ENCODE measurements around the gene PTPRF.

DNA sequence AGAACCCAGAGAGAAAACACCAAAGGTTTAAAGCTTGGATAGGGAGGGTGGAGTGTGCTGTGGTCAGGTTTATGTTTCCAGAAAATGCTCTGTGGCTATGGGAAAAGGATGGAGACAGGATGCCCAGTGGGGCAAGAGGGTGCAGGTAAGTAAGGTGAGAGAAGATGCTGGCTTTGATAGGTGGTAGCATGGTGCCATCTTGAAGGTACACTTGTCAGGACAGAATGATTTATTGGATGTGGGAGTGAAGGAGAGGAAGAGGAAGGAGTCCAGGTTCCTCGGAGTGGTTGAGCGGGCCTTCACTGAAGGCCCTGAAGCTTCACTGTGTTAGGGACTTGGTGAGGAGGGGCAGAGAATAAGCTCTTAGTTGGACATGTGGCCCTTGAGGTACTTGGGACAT lies 3.6 kb downstream of the PTPRF start:
- no peak for TF ChIP-seq EP300 (IDR thresholded peaks at IDR 0.05; ENCODE audit: borderline replicate concordance)
- TF ChIP-seq EGR1 (IDR thresholded peaks at IDR 0.05), result no peak
- no peak for TF ChIP-seq TAF1 (IDR thresholded peaks at IDR 0.05; ENCODE audit: low read depth)
- TF ChIP-seq CREB1 (IDR thresholded peaks at IDR 0.05; ENCODE audit: low read depth), result no peak
- TF ChIP-seq RAD21 (IDR thresholded peaks at IDR 0.05; ENCODE audit: low read depth), result no peak
- TF ChIP-seq MAX (IDR thresholded peaks at IDR 0.05), result no peak
- TF ChIP-seq, protein P1, sequence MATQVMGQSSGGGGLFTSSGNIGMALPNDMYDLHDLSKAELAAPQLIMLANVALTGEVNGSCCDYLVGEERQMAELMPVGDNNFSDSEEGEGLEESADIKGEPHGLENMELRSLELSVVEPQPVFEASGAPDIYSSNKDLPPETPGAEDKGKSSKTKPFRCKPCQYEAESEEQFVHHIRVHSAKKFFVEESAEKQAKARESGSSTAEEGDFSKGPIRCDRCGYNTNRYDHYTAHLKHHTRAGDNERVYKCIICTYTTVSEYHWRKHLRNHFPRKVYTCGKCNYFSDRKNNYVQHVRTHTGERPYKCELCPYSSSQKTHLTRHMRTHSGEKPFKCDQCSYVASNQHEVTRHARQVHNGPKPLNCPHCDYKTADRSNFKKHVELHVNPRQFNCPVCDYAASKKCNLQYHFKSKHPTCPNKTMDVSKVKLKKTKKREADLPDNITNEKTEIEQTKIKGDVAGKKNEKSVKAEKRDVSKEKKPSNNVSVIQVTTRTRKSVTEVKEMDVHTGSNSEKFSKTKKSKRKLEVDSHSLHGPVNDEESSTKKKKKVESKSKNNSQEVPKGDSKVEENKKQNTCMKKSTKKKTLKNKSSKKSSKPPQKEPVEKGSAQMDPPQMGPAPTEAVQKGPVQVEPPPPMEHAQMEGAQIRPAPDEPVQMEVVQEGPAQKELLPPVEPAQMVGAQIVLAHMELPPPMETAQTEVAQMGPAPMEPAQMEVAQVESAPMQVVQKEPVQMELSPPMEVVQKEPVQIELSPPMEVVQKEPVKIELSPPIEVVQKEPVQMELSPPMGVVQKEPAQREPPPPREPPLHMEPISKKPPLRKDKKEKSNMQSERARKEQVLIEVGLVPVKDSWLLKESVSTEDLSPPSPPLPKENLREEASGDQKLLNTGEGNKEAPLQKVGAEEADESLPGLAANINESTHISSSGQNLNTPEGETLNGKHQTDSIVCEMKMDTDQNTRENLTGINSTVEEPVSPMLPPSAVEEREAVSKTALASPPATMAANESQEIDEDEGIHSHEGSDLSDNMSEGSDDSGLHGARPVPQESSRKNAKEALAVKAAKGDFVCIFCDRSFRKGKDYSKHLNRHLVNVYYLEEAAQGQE (IDR thresholded peaks at IDR 0.05; ENCODE audit: low read depth), result no peak
- TF ChIP-seq YY1 (IDR thresholded peaks at IDR 0.05; ENCODE audit: low read depth), result no peak
- TF ChIP-seq TEAD4 (IDR thresholded peaks at IDR 0.05), result no peak
- no peak for TF ChIP-seq ZBTB7A (IDR thresholded peaks at IDR 0.05; ENCODE audit: low read depth)
- no peak for TF ChIP-seq CEBPB (IDR thresholded peaks at IDR 0.05)
- TF ChIP-seq TCF12 (IDR thresholded peaks at IDR 0.05; ENCODE audit: low read depth), result no peak
